Ishikawa (cell line): Measurements from ENCODE around the gene TECTA.

Experiments used
- CEBPB ChIP-seq: IDR thresholded peaks from 2 replicates; pipeline ENCODE4 v1.6.1; 2012
- CREB1 ChIP-seq: IDR thresholded peaks from 2 replicates; pipeline ENCODE4 v1.6.1; 2012; ENCODE audit warnings: low read depth
- EP300 ChIP-seq: IDR thresholded peaks from 2 replicates; pipeline ENCODE4 v1.6.1; 2012; ENCODE audit warnings: borderline replicate concordance
- FOXM1 ChIP-seq: IDR thresholded peaks from 2 replicates; pipeline ENCODE4 v1.6.1; 2012; ENCODE audit warnings: low read depth, borderline replicate concordance
- MAX ChIP-seq: IDR thresholded peaks from 2 replicates; pipeline ENCODE4 v1.6.1; 2012
- RAD21 ChIP-seq: IDR thresholded peaks from 2 replicates; pipeline ENCODE4 v1.6.1; 2012; ENCODE audit warnings: low read depth
- REST ChIP-seq: IDR thresholded peaks from 2 replicates; pipeline ENCODE4 v1.6.1; 2012; ENCODE audit warnings: low read depth, mild to moderate bottlenecking
- TAF1 ChIP-seq: IDR thresholded peaks from 2 replicates; pipeline ENCODE4 v1.6.1; 2012; ENCODE audit warnings: low read depth, mild to moderate bottlenecking
- TCF12 ChIP-seq: IDR thresholded peaks from 2 replicates; pipeline ENCODE4 v1.6.1; 2012; ENCODE audit warnings: low read depth
- TEAD4 ChIP-seq: IDR thresholded peaks from 2 replicates; pipeline ENCODE4 v1.6.1; 2012
- USF1 ChIP-seq: IDR thresholded peaks from 2 replicates; pipeline ENCODE4 v1.6.1; 2012
- YY1 ChIP-seq: IDR thresholded peaks from 2 replicates; pipeline ENCODE4 v1.6.1; 2012; ENCODE audit warnings: low read depth

GRCh38 chr11:121068787-121069186, 32.3 kb upstream of the TECTA start:
- TF ChIP-seq REST (no peak), USF1 (no peak), RAD21 (no peak), YY1 (no peak), TAF1 (no peak), EP300 (no peak), CEBPB (no peak), FOXM1 (no peak), TEAD4 (no peak), CREB1 (no peak), MAX (no peak), TCF12 (no peak)
